ENCODE measurements around the gene MYO5B.
A peak's percentile ranks its signal among the peaks of the same experiment; 100 is the strongest.

Gene MYO5B

DNA sequence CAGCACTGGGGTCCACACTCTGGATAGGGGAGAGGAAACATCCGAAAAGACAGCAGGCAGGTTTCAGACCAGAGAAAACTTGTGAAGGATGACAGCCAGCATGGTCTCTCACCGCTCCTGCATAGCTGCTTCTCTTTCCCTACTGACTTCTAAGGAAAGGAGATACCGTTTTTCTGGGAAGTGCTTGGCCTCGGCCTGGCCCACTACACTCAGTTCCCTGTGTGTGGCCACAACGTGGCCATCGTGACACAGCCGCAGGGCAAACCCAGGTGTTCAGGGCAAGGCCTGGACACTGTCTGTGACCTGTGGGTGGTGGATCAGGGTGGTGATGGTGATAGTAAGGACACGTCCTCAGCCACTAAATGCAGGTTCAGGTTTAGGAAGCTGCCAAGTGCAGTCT lies 347.4 kb downstream of the MYO5B start:
- no peaks in the 10 kb centered on the region for H3K36me3 Mint-ChIP-seq (ENCODE audit: insufficient read depth)
- H3K4me3 Mint-ChIP-seq = no peak overlapping the region
- peaks cover 9% of the 10 kb centered on the region for H3K27me3 Mint-ChIP-seq
- H3K27ac Mint-ChIP-seq (ENCODE audit: low read depth) = no peak overlapping the region
- DNase-seq (ENCODE audit: low spot score in 2 of 2) = no peak
- no peaks in the 10 kb centered on the region for H3K4me1 Mint-ChIP-seq
- H3K9me3 Mint-ChIP-seq = no peaks in the 10 kb centered on the region
- no peak for ATAC-seq (replicated peaks; ENCODE audit: extremely low read depth, poor library complexity, severe bottlenecking)

- DNase-seq (ENCODE audit: low spot score in 2 of 2) (no peak), ATAC-seq (replicated peaks; ENCODE audit: extremely low read depth, poor library complexity, severe bottlenecking) (no peak)
- no peaks in the 10 kb centered on the region for H3K9me3 Mint-ChIP-seq
- H3K4me1 Mint-ChIP-seq = no peaks in the 10 kb centered on the region
- no peak overlapping the region for H3K4me3 Mint-ChIP-seq
- no peaks in the 10 kb centered on the region for H3K36me3 Mint-ChIP-seq (ENCODE audit: insufficient read depth)
- no peak overlapping the region for H3K27ac Mint-ChIP-seq (ENCODE audit: low read depth)
- peaks cover 9% of the 10 kb centered on the region for H3K27me3 Mint-ChIP-seq
Observed at GRCh38 chr18:49846718-49847470, 348.1 kb downstream of the MYO5B start.

GRCh38 chr18:49846361-49846662 lies 348.6 kb downstream of the MYO5B start:
- no peaks in the 10 kb centered on the region for H3K36me3 Mint-ChIP-seq (ENCODE audit: insufficient read depth)
- H3K4me3 Mint-ChIP-seq = no peak overlapping the region
- peaks cover 9% of the 10 kb centered on the region for H3K27me3 Mint-ChIP-seq
- no peaks in the 10 kb centered on the region for H3K4me1 Mint-ChIP-seq
- H3K9me3 Mint-ChIP-seq = no peaks in the 10 kb centered on the region
- H3K27ac Mint-ChIP-seq (ENCODE audit: low read depth) = no peak overlapping the region
- ATAC-seq (replicated peaks; ENCODE audit: extremely low read depth, poor library complexity, severe bottlenecking) (no peak), DNase-seq (ENCODE audit: low spot score in 2 of 2) (no peak)

- ATAC-seq (replicated peaks; ENCODE audit: extremely low read depth, poor library complexity, severe bottlenecking) (no peak), DNase-seq (ENCODE audit: low spot score in 2 of 2) (no peak)
- H3K36me3 Mint-ChIP-seq (ENCODE audit: insufficient read depth) = no peaks in the 10 kb centered on the region
- no peaks in the 10 kb centered on the region for H3K4me1 Mint-ChIP-seq
- H3K27ac Mint-ChIP-seq (ENCODE audit: low read depth) = no peak overlapping the region
- no peak overlapping the region for H3K4me3 Mint-ChIP-seq
- no peaks in the 10 kb centered on the region for H3K9me3 Mint-ChIP-seq
- H3K27me3 Mint-ChIP-seq = peaks cover 9% of the 10 kb centered on the region
Observed at GRCh38 chr18:49845629-49846360, 349.2 kb downstream of the MYO5B start.

- no peak for ATAC-seq (replicated peaks; ENCODE audit: extremely low read depth, poor library complexity, severe bottlenecking)
- H3K4me1 Mint-ChIP-seq = peaks cover 5% of the 10 kb centered on the region
- H3K4me3 Mint-ChIP-seq = no peak overlapping the region
- no peak overlapping the region for H3K27ac Mint-ChIP-seq (ENCODE audit: low read depth)
- H3K9me3 Mint-ChIP-seq = no peaks in the 10 kb centered on the region
- H3K27me3 Mint-ChIP-seq = peaks cover 9% of the 10 kb centered on the region
- H3K36me3 Mint-ChIP-seq (ENCODE audit: insufficient read depth) = no peaks in the 10 kb centered on the region
- no peak for DNase-seq (ENCODE audit: low spot score in 2 of 2)
Observed at GRCh38 chr18:49844903-49845302, 350.0 kb downstream of the MYO5B start.

- DNase-seq (ENCODE audit: low spot score in 2 of 2) = no peak
- ATAC-seq (replicated peaks; ENCODE audit: extremely low read depth, poor library complexity, severe bottlenecking) = no peak
- Mint-ChIP-seq H3K27ac (ENCODE audit: low read depth) (peak overlapping the region; percentile 63), H3K4me1 (peaks cover 5% of the 10 kb centered on the region), H3K27me3 (peaks cover 9% of the 10 kb centered on the region), H3K9me3 (no peaks in the 10 kb centered on the region), H3K36me3 (ENCODE audit: insufficient read depth) (no peaks in the 10 kb centered on the region), H3K4me3 (no peak overlapping the region)
Observed at GRCh38 chr18:49843778-49844625, 350.9 kb downstream of the MYO5B start.

DNA sequence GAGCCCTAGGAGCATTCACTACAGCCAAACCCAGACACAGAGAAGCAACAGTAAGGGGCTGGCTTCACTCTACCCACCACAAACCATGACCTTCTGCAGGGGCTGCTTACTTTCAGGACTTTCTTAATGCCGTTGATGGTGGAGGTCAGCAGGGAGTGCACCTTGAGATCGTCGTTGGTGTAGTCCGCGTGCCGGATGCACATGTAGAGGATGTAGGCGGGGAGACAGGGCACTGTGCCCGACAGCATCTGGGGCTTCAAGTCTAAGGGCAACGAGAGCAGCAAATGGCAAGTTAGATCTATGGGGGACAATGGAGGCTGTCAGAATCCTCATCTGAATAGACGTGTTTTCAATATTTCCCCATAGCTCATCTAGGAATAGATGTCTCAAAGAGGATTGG lies 351.8 kb downstream of the MYO5B start:
- Mint-ChIP-seq H3K36me3 (ENCODE audit: insufficient read depth) (no peaks in the 10 kb centered on the region), H3K4me1 (peaks cover 5% of the 10 kb centered on the region)

DNA sequence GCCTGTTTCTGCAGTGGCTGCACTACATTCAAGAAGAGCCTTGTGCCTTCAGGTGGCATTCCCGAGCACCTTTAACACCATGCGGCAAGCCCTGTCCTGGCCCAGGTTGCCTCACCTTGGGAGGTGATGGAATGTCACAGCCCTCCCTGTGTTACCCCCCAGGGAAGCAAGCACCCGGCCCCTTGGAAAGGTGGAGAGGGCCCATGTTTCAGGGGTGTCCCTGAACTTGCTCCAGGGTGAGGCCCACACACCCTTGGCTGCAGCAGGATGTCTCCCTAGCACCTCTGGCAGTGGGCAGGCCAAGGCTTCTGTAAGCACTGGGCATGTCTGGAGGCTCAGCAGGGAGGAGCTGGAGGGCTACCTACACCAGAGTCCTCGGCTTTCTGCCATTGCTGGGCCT lies 352.3 kb downstream of the MYO5B start:
- H3K4me1 Mint-ChIP-seq = peaks cover 5% of the 10 kb centered on the region
- no peak overlapping the region for H3K27ac Mint-ChIP-seq (ENCODE audit: low read depth)
- no peaks in the 10 kb centered on the region for H3K36me3 Mint-ChIP-seq (ENCODE audit: insufficient read depth)
- ATAC-seq (replicated peaks; ENCODE audit: extremely low read depth, poor library complexity, severe bottlenecking) (no peak), DNase-seq (ENCODE audit: low spot score in 2 of 2) (no peak)
- no peaks in the 10 kb centered on the region for H3K9me3 Mint-ChIP-seq
- H3K27me3 Mint-ChIP-seq = peaks cover 9% of the 10 kb centered on the region
- H3K4me3 Mint-ChIP-seq = no peak overlapping the region

More for the DNA sequence above, 351.8 kb downstream of the MYO5B start:
- Mint-ChIP-seq H3K9me3 (no peaks in the 10 kb centered on the region), H3K27me3 (peaks cover 9% of the 10 kb centered on the region), H3K27ac (ENCODE audit: low read depth) (no peak overlapping the region), H3K4me3 (no peak overlapping the region)
- ATAC-seq (replicated peaks; ENCODE audit: extremely low read depth, poor library complexity, severe bottlenecking) (no peak), DNase-seq (ENCODE audit: low spot score in 2 of 2) (no peak)

- Mint-ChIP-seq H3K4me1 (peaks cover 5% of the 10 kb centered on the region), H3K27ac (ENCODE audit: low read depth) (no peak overlapping the region), H3K4me3 (no peak overlapping the region), H3K36me3 (ENCODE audit: insufficient read depth) (no peaks in the 10 kb centered on the region), H3K27me3 (peaks cover 3% of the 10 kb centered on the region), H3K9me3 (no peaks in the 10 kb centered on the region)
- ATAC-seq (replicated peaks; ENCODE audit: extremely low read depth, poor library complexity, severe bottlenecking) (no peak), DNase-seq (ENCODE audit: low spot score in 2 of 2) (no peak)
Observed at GRCh38 chr18:49841236-49842217, 353.4 kb downstream of the MYO5B start.

- Mint-ChIP-seq H3K27me3 (no peaks in the 10 kb centered on the region), H3K4me1 (peaks cover 5% of the 10 kb centered on the region), H3K9me3 (no peaks in the 10 kb centered on the region), H3K4me3 (no peak overlapping the region), H3K36me3 (ENCODE audit: insufficient read depth) (no peaks in the 10 kb centered on the region), H3K27ac (ENCODE audit: low read depth) (no peak overlapping the region)
- DNase-seq (ENCODE audit: low spot score in 2 of 2) = no peak
- no peak for ATAC-seq (replicated peaks; ENCODE audit: extremely low read depth, poor library complexity, severe bottlenecking)
Observed at GRCh38 chr18:49839012-49839411, 355.9 kb downstream of the MYO5B start.

GRCh38 chr18:49838381-49838780 lies 356.6 kb downstream of the MYO5B start:
- ATAC-seq (replicated peaks; ENCODE audit: extremely low read depth, poor library complexity, severe bottlenecking) (no peak), DNase-seq (ENCODE audit: low spot score in 2 of 2) (no peak)
- Mint-ChIP-seq H3K4me3 (no peak overlapping the region), H3K27me3 (no peaks in the 10 kb centered on the region), H3K9me3 (no peaks in the 10 kb centered on the region), H3K27ac (ENCODE audit: low read depth) (no peak overlapping the region), H3K4me1 (peaks cover 5% of the 10 kb centered on the region), H3K36me3 (ENCODE audit: insufficient read depth) (no peaks in the 10 kb centered on the region)

GRCh38 chr18:49837889-49838288 lies 357.1 kb downstream of the MYO5B start:
- Mint-ChIP-seq H3K4me1 (peaks cover 5% of the 10 kb centered on the region), H3K27ac (ENCODE audit: low read depth) (no peak overlapping the region), H3K4me3 (no peak overlapping the region)

More at GRCh38 chr18:49837889-49838288, 357.1 kb downstream of the MYO5B start:
- no peak for DNase-seq (ENCODE audit: low spot score in 2 of 2)
- H3K36me3 Mint-ChIP-seq (ENCODE audit: insufficient read depth) = no peaks in the 10 kb centered on the region
- no peaks in the 10 kb centered on the region for H3K9me3 Mint-ChIP-seq
- H3K27me3 Mint-ChIP-seq = no peaks in the 10 kb centered on the region
- ATAC-seq (replicated peaks; ENCODE audit: extremely low read depth, poor library complexity, severe bottlenecking) = no peak
